Activated CD4-positive, CD25-positive, alpha-beta regulatory T cell treated with anti-CD3 and anti-CD28 coated beads, Interleukin-2, amount 50 U/mL, for 16 hours (primary cell): ENCODE results near the gene CD48.

ENCODE experiments used
- DNase-seq: peaks from one replicate; pipeline ENCODE4 v3.0.0-alpha.2; 2020; ENCODE audit warnings: low read depth, low spot score

CD48 gene

DNA sequence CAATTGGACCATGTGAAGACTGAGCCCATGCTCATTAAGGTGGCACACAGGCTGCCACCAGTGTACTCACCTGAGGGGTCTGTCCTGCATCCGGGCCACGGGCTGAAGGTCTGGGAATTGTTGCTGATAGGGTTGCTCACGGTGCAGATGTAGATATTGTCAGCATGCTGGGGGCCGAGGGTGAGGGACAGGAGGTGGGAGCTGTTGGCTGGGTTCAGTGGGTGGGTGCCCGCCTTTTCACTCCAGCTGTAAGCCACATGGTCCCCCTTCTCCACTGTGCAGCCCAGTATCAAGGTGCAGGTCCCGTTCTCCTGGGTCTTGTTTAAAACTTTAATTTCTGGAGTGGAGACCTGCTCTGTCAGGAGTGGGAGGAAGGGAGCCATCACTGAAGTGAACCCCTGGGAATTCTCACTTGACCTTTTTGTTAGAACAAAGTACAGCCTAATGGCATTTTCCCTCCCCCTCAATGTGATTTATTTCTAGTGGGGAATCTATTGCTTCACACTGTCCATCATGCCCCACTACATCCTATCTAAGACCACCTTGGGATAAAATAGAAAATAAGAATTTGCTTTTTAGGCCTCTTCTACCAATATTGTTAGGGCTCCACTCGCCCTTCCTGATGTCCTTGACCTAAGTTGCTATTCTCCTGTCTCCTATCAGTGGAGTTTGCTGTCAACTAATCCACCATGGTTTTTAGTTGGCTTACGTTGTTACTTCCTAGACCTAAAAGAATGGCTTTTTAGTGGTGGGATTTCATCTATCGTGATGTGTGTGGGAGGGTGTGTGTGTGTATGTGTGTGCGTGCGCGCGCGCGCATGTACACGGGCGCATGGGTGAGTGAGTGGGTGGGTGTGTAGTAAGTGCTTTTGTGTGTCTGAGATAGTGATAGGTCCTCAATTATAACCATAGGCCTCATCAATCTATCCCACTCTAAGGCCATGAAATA, 76.8 kb downstream of the CD48 start:
- DNase-seq, result no peak

DNA sequence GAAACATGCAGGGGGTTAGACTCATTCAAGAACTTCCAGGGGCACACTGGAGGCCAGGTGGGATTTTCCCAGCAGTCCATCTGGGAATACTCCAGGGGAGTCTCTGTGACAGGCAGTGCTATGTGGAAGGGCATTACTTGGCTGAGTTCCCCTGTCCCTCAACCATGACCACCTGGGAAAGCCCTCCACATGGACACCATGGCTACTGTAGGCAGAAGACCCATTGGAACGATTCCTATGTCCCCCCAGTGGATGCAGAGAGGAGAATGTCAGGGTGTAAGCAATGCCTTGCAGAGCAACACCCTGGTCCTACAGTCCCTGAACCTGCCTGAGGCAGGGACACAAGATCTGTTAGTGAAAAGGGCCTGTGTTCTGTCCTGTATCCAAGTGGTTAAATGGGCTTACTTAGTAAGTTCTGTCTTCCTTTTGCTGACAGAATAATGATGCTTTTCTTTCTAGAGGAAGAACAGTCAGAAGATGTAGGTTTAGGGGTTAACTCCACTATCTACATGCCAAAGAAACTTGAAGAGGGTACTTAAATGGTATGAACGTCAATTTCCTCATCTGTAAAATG, 78.2 kb downstream of the CD48 start:
- DNase-seq, result no peak

- no peak for DNase-seq
Measured at GRCh38 chr1:160631983-160632625, 79.5 kb downstream of the CD48 start.

DNA sequence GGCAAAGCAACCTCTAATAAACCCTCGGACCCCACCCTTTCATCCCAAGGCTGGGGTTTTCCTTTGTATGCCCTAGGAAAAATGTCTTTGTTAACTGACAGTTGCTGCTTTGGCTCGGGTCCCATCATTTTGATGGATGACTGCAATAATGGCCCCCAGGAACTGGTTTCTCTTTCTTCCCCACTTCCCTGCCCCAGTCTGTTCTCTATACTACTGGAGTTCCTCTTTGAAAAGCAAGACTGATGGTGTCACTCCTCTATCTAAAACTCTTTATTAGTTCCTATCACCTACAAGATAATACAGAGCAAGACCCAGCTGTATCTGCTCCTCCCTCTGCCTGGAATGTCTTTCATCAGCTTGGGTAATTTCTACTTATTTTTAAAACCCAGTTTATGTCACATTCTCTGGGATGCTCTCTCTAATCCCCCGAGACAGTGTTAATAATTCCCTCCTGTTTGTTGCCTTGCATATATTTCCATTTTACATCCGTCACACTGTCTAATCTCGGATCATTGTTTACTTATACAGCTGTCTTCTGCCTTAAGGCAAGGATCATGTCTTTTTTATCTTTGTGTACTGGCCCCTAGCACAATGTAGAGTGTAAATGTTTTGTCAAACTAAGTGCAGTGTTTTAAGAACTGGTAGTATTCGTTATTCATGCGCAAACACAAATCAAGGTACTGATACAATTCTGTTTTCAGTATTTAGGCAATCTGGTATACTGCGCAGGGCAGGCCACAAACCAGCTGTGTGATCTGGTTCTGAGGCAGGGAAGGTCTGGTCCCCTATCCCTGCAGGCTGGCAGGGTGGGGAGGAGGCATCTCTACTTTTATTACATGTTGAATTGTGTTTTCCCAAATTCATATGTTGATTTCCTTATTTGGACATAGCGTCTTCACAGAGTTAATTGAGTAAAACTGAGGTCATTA, 80.8 kb downstream of the CD48 start:
- no peak for DNase-seq

- DNase-seq, result no peak
Measured at GRCh38 chr1:160629286-160630210, 82.1 kb downstream of the CD48 start.

- DNase-seq, result no peak
Measured at GRCh38 chr1:160628799-160629263, 82.8 kb downstream of the CD48 start.
